ENCODE results near the gene DDX19B.
"Not testable (repeated sequence)": the region's sequence is repeated elsewhere in the genome, so short reads cannot be mapped to it uniquely, and the experiment has no call there.

DNA sequence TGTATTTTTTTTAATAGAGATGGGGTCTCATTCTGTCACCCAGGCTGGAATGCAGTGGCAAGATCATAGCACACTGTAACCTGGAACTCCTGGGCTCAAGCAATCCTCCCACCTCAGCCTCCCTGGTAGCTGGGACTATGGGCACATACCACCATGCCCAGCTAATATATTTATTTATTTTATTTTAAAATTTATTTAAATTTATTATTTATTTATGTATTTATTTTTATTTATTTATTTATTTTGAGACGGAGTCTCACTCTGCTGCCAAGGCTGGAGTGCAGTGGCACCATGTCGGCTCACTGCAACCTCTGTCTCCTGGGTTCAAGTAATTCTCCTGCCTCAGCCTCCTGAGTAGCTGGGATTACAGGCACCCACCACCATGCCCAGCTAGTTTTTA lies 8.7 kb downstream of the DDX19B start:
- TF ChIP-seq, protein P1, sequence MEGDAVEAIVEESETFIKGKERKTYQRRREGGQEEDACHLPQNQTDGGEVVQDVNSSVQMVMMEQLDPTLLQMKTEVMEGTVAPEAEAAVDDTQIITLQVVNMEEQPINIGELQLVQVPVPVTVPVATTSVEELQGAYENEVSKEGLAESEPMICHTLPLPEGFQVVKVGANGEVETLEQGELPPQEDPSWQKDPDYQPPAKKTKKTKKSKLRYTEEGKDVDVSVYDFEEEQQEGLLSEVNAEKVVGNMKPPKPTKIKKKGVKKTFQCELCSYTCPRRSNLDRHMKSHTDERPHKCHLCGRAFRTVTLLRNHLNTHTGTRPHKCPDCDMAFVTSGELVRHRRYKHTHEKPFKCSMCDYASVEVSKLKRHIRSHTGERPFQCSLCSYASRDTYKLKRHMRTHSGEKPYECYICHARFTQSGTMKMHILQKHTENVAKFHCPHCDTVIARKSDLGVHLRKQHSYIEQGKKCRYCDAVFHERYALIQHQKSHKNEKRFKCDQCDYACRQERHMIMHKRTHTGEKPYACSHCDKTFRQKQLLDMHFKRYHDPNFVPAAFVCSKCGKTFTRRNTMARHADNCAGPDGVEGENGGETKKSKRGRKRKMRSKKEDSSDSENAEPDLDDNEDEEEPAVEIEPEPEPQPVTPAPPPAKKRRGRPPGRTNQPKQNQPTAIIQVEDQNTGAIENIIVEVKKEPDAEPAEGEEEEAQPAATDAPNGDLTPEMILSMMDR (IDR thresholded peaks at IDR 0.05; ENCODE audit: low read depth, low read length), result not testable (repeated sequence)
- not testable (repeated sequence) for TF ChIP-seq POLR2A (IDR thresholded peaks at IDR 0.05; ENCODE audit: extremely low read depth, insufficient read length)
